Measurements from ENCODE around the gene RBMX. TPM values are rescaled to one million over a fixed set of nuclear protein-coding genes. Genes with fewer than 3 reads are reported as not detected.

The RBMX gene
- total and polyA plus RNA-seq, 2 of the 4 experiments (the other 2 are of a cell fraction) = 151 to 337 TPM

- Histone ChIP-seq H2BK120ac (ENCODE audit: low read depth, low read length) (no peak overlapping the region), H3K4me3 (ENCODE audit: insufficient read depth, low read depth, low read length) (no peak overlapping the region), H3K9me1 (ENCODE audit: insufficient read depth, low read length) (no peaks in the 10 kb centered on the region), H3K23ac (ENCODE audit: low read depth, low read length) (no peak overlapping the region), H3K9me3 (ENCODE audit: control insufficient read depth, insufficient read depth, low read length) (no peaks in the 10 kb centered on the region), H4K8ac (ENCODE audit: low read depth in 2 of 2, low read length in 2 of 2) (no peak overlapping the region), H3K56ac (ENCODE audit: extremely low read depth, insufficient read depth, low read length) (no peak overlapping the region), H4K91ac (ENCODE audit: insufficient read depth, low read depth, low read length) (no peak overlapping the region), H3K27ac (ENCODE audit: insufficient read depth, low read length) (no peak overlapping the region), H2BK15ac (ENCODE audit: low read depth, low read length) (no peak overlapping the region), H3K4ac (ENCODE audit: low read depth, low read length) (no peak overlapping the region), H2AK9ac (replicated peaks; ENCODE audit: low read depth, low read length, poor library complexity) (no peak overlapping the region), H2AFZ (replicated peaks; ENCODE audit: low read length, poor library complexity) (no peak overlapping the region), H2BK20ac (ENCODE audit: low read depth, low read length) (no peak overlapping the region), H3K27me3 (ENCODE audit: control insufficient read depth, insufficient read depth, low read length) (no peaks in the 10 kb centered on the region), H3K9ac (ENCODE audit: low read depth, low read length) (no peak overlapping the region), H3K18ac (ENCODE audit: low read depth, low read length) (no peak overlapping the region), H2AK5ac (ENCODE audit: low read depth, low read length) (no peak overlapping the region), H4K5ac (ENCODE audit: low read depth, low read length) (no peak overlapping the region), H3K14ac (replicated peaks; ENCODE audit: low read depth, low read length) (no peak overlapping the region), H3K4me1 (ENCODE audit: control insufficient read depth, insufficient read depth, low read length) (peaks cover 4% of the 10 kb centered on the region; the same call in 1 of the 2 replicates), H4K20me1 (ENCODE audit: insufficient read depth, low read length) (no peaks in the 10 kb centered on the region), H3K4me2 (ENCODE audit: low read depth, low read length) (no peak overlapping the region), H2BK5ac (ENCODE audit: low read depth, low read length, poor library complexity, severe bottlenecking) (no peak overlapping the region), H3K79me1 (ENCODE audit: low read depth in 1 of 2, low read length in 2 of 2) (no peaks in the 10 kb centered on the region), H3K36me3 (ENCODE audit: control insufficient read depth, insufficient read depth, low read length) (no peaks in the 10 kb centered on the region)
- BruUV-seq (replicated peaks) = no TSS peak
- intact Hi-C loops (cut with micrococcal nuclease) = no loop called here
- TF ChIP-seq USF2 (IDR thresholded peaks at IDR 0.05; ENCODE audit: low read depth, low read length) (no peak), MAFK (IDR thresholded peaks at IDR 0.05; ENCODE audit: low read depth, low read length) (no peak), FOS (IDR thresholded peaks at IDR 0.05; ENCODE audit: low read depth, low read length) (no peak), CHD1 (IDR thresholded peaks at IDR 0.05; ENCODE audit: low read depth, low read length) (no peak), CEBPB (IDR thresholded peaks at IDR 0.05; ENCODE audit: low read depth, low read length) (no peak), ELK1 (IDR thresholded peaks at IDR 0.05; ENCODE audit: borderline replicate concordance, low read depth, low read length) (no peak), SMC3 (IDR thresholded peaks at IDR 0.05; ENCODE audit: low read depth, low read length) (no peak), BHLHE40 (IDR thresholded peaks at IDR 0.05; ENCODE audit: low read depth, low read length) (no peak), POLR2A (IDR thresholded peaks at IDR 0.05; ENCODE audit: low read depth, low read length) (no peak), MAZ (IDR thresholded peaks at IDR 0.05; ENCODE audit: borderline replicate concordance, low read depth, low read length) (no peak), NFE2L2 (IDR thresholded peaks at IDR 0.05; ENCODE audit: low read depth, low read length) (no peak), RFX5 (IDR thresholded peaks at IDR 0.05; ENCODE audit: low read depth, low read length) (no peak), RAD21 (IDR thresholded peaks at IDR 0.05; ENCODE audit: low read length) (no peak), RCOR1 (IDR thresholded peaks at IDR 0.05; ENCODE audit: insufficient replicate concordance, low read length) (no peak), MXI1 (IDR thresholded peaks at IDR 0.05; ENCODE audit: borderline replicate concordance, low read depth, low read length) (no peak)
- TF ChIP-seq, protein P1, sequence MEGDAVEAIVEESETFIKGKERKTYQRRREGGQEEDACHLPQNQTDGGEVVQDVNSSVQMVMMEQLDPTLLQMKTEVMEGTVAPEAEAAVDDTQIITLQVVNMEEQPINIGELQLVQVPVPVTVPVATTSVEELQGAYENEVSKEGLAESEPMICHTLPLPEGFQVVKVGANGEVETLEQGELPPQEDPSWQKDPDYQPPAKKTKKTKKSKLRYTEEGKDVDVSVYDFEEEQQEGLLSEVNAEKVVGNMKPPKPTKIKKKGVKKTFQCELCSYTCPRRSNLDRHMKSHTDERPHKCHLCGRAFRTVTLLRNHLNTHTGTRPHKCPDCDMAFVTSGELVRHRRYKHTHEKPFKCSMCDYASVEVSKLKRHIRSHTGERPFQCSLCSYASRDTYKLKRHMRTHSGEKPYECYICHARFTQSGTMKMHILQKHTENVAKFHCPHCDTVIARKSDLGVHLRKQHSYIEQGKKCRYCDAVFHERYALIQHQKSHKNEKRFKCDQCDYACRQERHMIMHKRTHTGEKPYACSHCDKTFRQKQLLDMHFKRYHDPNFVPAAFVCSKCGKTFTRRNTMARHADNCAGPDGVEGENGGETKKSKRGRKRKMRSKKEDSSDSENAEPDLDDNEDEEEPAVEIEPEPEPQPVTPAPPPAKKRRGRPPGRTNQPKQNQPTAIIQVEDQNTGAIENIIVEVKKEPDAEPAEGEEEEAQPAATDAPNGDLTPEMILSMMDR (conservative IDR thresholded peaks at IDR 0.05; ENCODE audit: low read depth, low read length) = no peak
- in situ Hi-C loops (cut with MboI; ENCODE audit: low sequenced_read_pairs) = no loop called here
- no CpG with 5 or more reads among the region's 1 CpG for WGBS, 2 experiments (ENCODE audit: extremely low coverage in 2 of 2, insufficient read length in 1 of 2)
- ATAC-seq (ENCODE audit: low read depth) = no peak
- DNase-seq = no peak
- POLR2A ChIA-PET (ENCODE audit: unreplicated experiment) = no interaction called here
- dilution Hi-C loops (cut with HindIII; ENCODE audit: low sequenced_read_pairs, unreplicated experiment) = no loop called here
- CTCF ChIA-PET = no interaction called here
Observed at GRCh38 chrX:136828830-136829229, 51.7 kb downstream of the RBMX start.
